Lower leg skin (tissue), 3 donors: ENCODE measurements around the gene CHAF1B.

Experiments used
- POLR2A ChIP-seq, 2 donors: fragments of 450-650 bp; IDR thresholded peaks; one replicate each; pipeline ENCODE4 v1.6.1; 2016 to 2017; ENCODE audit warnings: antibody characterized with exemption in 2 of 2, mild to moderate bottlenecking in 1 of 2, moderate library complexity in 1 of 2
- TF ChIP-seq, protein P1 (sequence below), 3 donors: fragments of 450-650 bp; IDR thresholded peaks; one replicate each; pipeline ENCODE4 v1.5.1; 2016; ENCODE audit warnings: antibody characterized with exemption in 3 of 3, mild to moderate bottlenecking in 3 of 3, moderate library complexity in 2 of 3

DNA sequence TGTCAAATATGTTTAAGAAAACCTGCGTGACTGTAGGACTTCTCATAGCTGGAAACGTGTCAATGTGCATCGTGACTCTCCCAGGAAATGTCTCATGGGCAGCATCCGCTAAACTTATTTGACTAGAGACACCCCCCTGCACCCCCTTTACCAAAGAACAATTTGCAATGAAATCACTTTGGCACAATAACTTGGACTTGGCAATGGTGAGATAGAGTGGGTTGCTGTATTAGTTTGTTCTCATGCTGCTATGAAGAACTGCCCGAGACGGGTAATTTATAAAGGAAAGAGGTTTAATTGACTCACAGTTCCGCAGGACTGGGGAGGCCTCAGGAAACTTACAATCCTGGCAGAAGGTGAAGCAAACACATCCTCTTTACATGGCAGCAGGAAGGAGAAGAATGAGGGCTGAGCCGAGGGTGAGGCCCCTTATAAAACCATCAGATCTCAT is 80.9 kb downstream of the CHAF1B start:
- TF ChIP-seq, protein P1, sequence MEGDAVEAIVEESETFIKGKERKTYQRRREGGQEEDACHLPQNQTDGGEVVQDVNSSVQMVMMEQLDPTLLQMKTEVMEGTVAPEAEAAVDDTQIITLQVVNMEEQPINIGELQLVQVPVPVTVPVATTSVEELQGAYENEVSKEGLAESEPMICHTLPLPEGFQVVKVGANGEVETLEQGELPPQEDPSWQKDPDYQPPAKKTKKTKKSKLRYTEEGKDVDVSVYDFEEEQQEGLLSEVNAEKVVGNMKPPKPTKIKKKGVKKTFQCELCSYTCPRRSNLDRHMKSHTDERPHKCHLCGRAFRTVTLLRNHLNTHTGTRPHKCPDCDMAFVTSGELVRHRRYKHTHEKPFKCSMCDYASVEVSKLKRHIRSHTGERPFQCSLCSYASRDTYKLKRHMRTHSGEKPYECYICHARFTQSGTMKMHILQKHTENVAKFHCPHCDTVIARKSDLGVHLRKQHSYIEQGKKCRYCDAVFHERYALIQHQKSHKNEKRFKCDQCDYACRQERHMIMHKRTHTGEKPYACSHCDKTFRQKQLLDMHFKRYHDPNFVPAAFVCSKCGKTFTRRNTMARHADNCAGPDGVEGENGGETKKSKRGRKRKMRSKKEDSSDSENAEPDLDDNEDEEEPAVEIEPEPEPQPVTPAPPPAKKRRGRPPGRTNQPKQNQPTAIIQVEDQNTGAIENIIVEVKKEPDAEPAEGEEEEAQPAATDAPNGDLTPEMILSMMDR (IDR thresholded peaks at IDR 0.05): no peak
- no peak for TF ChIP-seq POLR2A (IDR thresholded peaks at IDR 0.05)
